ENCODE results near the gene CFAP65.

The CFAP65 gene

DNA sequence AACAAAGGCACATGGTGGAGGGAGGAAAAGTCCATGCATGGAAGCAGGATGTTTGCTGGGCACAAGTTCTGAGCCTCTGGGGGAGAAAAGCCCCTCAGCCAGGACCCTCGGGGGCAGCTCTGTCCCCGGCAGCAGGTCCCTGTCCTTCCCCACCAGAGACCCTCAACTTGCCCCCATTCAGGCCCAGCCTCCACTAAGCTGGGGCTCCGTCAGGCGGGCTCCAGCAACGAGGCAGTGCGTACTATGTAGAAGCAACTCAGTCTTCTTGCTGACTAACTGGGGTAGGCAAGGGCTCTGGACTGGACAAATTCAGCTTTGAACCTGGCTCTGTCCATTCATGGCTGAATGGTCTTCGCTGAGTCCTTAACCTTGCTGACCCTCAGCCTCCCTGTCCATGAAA, 23.0 kb downstream of the CFAP65 start:
- in situ Hi-C loops (cut with HindIII; ENCODE audit: low sequenced_read_pairs) = no loop called here

DNA sequence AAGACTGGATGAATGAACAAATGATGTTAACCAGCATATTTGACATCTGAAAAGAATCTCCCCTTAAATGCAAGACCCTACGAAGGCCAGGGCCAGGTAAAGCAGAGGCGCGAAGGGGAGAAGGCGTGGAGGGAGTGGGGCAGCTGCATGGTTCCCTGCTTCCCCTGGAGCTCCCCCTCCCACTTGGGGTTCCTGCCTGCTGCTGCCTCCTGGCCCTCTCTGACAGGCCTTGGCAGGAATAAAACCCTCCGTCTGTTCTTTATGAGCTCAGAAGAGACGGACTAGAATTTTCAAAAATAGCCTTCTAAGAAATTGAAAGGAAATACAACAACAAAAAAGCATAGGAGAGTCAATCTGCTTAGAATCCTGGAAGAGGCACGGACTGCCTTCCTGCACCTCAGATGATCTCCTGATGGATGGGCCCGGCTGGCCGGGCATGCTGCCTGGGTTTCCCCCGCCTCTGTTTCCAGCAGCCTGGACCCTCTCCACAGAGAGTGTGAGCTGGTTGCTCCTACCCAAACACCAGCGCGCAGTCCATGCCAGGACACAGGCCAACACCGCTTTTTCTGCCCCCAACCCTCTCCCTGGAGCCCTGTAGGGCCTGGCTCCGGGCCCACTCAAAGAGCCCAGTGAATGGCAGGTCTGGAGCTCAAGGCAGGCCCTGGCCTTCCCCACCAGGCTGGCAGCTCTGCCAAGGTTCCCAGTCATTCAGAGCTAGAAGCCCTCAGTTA, 23.9 kb downstream of the CFAP65 start:
- in situ Hi-C loops (cut with HindIII; ENCODE audit: low sequenced_read_pairs) = no loop called here

DNA sequence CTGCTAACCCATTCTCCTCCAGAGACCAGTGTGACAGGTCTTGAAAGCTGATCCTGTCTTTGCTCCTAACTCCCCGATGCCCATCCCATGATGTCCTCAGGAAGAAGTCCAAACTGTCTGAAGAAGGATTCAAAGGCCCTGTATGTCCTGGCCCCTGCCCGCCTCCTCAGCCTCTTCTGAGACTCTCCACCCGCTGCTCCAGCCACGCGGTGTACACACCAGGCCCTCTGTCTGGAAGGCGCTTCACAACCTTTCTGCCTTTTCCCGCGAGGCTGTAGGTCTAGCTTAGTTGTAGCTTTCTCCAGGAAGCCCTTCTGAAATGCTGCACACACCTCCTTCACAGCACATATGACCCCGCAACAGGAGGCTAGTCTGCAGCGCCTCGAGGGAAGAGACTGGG, 24.6 kb downstream of the CFAP65 start:
- in situ Hi-C loops (cut with HindIII; ENCODE audit: low sequenced_read_pairs) = no loop called here

DNA sequence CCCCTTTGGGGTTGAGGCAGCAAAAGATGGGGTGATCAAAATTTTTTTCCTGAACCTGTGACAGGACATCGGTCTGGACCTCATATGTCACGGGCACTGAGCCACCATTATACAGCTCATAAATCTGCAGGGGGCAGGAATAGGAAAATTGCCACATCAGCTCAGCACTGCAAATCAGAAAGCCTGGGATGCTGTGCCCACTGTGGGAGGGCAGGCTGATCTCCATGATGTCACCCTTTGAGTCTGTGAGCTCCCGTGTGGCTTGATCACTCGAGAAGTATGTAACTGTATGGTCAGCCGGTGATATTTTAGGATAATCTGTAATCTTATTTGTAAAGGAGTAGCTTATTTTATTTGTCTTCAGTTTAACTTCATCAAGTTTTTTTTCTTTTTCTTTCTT, 30.4 kb downstream of the CFAP65 start:
- in situ Hi-C loops (cut with HindIII; ENCODE audit: low sequenced_read_pairs) = loop anchor here (5.0 kb wide), 1 partner anchor 41 kb away; no protein-coding TSS in a partner anchor

DNA sequence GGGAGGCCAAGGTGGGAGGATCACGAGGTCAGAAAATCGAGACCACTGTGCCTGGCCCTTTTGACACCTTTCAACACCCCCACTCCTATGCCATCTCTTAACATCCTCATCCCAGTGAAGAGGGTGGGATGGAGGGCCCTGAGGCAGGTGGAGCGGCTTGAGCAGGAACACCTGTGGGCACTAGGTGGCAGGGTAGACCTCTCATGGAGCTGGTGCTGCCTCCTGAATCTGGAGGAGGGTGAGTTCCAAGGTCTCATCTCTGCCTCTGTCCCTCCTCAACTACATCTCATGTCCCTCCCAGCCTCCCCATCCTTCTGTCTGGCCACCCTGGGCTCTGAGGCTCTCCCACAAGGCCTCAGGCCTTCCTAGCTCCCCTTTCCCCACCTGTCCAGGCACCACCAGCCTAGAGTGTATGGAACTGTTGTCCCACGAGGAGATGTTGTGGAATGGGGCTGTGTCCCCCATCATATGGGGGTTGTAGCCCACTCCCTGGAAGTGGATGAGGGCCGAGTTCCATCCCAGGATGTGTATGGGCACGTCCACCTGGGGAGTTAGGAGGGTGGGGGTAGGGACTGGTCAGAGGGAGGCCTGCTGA, 31.1 kb downstream of the CFAP65 start:
- in situ Hi-C loops (cut with HindIII; ENCODE audit: low sequenced_read_pairs) = loop anchor here (5.0 kb wide), 1 partner anchor 42 kb away; no protein-coding TSS in a partner anchor

DNA sequence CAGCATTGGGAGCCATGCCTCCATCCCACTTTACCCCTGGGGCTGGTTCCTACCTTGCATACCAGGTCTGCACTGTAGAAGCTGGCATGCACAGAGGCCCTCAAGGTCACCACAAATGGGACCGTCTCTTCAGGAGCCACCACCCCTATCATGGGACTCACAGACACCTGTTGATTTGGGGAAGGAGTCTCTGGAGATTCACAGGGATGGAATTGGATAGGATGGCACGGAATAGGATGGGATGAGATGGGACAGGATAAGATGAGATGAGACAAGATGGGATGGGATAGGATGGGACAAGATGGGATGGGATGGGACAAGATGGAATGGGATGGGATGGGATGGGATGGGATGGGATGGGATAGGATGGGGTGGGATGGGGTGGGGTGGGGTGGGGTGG, 32.0 kb downstream of the CFAP65 start:
- in situ Hi-C loops (cut with HindIII; ENCODE audit: low sequenced_read_pairs) = no loop called here

DNA sequence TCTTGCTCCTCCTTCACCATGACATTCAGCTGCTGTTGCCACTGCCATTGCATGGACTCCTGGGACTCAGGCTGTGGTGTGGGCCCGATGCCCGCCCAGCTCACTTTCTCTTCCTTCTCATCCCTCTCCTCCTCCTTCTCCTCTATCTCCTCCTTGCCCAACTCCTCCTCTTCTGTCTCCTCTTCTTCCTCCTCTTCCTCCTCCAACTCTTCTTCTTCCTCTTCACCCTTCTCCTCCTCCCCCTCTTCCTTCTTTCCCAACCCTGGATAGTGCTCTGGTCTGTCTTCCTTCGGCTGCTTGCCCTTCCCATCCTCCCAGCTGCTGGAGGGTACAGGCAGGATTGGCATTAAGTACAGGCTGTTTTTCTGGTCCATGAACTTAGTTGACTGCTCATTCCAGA, 37.3 kb downstream of the CFAP65 start:
- in situ Hi-C loops (cut with HindIII; ENCODE audit: low sequenced_read_pairs) = no loop called here

DNA sequence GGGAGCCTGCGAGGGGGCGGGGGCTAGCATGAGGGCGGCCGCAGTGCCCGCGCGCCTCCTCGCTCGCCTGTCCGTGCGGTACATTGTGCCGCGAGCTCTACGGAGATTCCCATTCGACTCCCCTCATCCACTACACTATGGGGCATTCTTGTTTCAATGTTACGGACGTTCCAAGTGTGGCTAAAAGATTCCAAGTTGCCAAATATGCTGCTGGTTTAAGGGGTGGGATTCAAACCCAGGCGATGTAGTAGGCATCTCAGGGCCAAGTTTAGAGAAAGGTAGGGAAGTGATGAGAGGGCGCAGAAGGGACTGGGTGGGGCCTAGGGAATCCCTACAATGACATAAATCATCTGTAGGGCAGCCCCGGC, 38.1 kb downstream of the CFAP65 start:
- in situ Hi-C loops (cut with HindIII; ENCODE audit: low sequenced_read_pairs) = no loop called here

DNA sequence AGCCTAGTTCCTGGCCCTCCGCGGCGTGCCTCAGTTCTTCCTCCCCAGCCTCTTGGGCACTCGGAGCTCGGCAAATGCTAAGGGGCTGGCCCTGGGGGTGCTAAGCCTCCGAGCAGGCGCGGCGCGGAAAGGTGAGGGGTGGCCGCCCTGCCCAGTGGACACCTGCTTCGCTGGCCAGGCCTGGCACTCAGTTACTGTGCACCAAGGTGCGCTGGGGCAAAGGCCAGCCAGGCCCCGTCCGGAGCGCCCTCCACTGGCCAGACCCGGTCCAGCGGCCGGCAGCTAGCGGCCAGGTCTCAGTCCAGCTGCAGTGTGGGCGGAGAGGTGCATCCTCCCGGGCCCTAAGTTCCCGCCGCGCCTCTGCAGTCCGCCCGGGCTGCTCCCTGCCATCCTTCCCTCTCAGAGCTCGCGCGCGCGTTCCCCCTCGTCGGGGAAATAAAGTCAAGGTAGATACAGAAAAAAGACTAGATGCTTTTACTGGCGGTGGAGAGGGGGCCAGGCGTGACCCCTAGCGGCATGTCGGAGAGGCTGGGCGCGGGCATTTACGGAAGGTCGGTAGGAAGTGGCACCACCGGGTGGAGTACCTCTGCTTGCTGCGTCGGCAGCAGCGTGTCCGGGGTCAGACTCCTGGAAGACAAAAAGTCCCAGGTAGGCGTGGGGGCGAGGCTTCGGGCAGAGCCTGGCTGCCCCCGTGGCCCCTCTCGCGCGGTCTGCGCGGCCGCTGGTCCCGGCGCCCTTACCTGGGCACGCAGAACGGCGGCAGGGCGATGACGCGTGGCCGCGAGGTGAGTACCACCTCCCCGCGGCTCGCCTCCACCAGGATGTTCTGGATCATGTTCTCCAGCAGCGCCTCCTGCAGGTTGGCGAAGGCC, 38.7 kb downstream of the CFAP65 start:
- in situ Hi-C loops (cut with HindIII; ENCODE audit: low sequenced_read_pairs) = no loop called here

DNA sequence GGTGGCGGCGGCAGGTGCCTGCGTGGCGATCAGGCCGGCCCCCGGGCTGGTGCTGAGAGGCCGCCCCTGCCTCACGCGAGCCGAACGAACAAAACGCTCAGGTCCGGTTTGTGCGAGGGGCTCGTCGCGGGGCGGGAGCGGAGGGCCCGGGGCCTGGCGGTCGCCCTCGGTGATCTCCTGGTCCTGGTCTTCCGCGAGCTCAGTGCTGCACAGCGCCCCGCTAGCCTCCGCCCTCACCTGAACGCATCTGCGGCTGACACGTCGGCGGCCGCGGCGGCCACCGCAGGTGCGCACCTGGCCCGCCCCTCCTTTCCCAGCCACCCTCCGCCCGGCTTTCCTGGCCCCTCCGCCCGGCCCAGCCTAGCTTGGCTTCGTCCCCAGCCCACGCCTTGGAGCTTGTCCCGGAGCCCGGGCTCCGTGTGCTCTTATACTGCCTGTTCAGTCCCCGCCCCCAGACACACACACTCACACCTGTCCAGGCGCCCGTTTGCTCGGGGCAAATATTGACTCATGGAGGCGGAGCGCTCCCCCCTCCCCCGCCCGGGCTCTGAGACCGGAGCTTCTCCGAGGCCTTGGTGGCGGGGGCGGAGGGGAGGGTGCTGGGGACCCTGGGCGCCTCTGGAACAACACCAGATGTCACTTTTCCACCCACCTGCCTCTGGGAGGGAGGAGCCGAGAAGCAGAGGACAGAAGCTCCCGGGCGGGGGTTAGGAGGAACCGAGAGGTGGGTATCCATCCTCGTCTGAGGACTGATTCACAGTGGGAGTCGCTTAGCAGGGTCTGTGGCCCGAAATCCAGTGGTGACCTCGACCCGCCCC, 39.5 kb downstream of the CFAP65 start:
- in situ Hi-C loops (cut with HindIII; ENCODE audit: low sequenced_read_pairs) = no loop called here

DNA sequence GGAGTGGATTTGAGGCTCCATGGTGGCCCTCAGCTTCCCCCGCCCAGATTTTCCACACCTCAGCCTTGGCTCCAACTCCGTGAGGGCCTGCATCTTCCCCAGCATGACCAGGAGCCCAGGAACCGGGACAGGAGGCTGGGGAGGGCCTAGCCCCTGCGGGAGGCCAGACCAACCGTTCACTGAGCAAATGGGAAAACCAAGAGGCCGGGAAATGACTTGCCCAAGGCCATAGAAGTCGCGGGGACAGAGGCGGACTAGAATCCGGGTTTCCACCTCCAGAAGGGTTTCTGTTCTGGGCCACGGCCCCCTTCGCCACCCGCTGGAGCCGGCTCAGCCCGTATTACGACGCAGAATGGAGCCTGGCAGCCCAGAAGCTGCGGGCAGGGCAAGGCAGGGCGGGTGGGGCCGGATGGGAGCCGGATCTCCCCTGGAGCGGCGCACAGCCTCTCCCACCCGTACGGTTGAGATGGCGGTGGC, 40.2 kb downstream of the CFAP65 start:
- in situ Hi-C loops (cut with HindIII; ENCODE audit: low sequenced_read_pairs) = no loop called here

DNA sequence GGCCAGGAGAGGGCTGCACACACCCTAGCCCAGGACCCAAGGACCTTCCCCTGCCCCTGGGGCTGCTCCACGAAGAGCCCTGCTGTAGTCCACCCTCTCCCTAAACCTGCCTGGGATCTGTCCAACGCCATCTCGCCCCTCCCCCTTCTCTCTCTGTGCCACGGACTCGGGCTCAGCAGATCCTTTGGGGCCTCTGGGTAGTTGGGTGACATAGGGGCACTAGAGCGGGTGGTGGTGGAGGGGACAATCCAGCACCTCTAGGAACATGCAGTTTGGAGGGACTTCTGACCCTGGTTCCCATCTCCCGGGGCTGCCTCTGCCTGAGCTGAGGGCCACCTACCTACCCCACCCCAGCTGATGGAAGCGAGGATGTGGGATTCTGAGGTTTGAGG, 40.8 kb downstream of the CFAP65 start:
- in situ Hi-C loops (cut with HindIII; ENCODE audit: low sequenced_read_pairs) = no loop called here

DNA sequence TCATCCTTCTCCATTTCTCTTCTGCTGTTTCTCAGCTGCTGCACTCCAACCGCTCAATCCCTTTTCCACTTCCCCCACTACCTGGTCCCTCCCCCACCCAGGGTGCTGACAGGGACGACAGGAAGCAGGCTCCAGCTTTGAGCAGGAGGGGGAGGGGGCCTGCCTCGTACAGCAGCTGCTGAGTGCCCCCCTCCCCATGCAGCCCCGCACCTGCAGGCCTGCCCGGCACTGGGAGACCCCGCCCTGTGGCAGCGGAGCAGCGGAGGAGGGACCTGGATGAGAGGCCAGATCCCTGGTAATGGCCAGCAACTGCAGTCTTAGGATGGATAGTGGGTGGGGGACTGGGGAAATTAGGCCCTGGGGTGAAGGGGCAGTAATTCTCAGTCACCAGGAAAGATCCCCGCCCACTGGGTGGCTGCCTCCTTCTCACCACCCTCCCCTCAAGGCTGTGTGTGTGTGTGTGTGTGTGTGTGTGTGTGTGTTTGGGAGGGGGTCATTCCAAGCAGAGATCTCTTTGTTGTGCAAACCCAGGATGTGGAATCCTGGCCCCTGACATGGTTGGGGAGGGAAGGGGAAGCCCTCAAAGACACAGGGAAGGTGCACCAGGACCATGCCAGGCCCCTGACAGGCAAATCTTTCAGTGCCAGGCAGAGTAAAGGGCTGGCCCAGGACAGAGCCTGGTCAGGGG, 41.3 kb downstream of the CFAP65 start:
- in situ Hi-C loops (cut with HindIII; ENCODE audit: low sequenced_read_pairs) = no loop called here

DNA sequence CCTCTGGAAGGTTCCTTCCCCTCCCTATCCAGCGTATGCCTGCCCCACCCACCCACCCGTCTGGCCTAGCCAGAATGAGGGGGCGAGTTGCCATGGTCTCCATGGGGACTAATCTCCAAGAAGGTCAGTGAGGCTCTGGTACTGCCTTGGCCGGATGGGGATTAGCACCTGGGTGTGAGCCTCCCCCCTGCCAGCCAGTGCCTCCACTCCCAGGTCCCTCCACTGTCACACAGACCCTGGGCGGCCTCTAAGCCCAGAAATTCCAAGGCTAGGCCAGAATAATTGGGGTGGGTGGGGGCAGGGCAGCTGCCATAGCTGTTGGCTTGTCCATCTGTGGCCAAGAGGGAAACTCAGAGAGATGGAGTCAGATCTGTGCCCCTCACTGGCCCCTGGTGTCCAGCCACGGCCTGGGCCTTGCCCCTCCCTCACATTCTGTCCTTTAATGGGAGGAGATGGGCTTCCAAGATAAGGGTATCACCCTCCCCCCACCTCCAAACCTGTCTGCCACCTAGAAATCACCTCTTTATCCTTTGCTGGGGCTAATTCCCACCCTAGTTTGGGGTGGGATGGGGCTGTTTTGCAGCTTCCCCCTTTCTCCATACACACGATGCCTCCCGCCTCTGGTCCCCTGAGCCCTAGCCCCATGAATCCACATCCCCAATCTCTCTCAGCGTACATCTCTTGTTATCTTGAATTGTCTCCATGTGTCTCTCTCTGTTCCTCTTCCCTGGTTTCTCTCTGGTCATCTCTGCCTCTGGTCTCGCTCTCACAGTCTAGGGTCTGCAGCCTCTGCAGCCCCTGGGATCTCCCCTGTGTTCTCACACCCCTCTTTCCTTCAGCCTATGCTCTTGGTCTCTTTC, 42.1 kb downstream of the CFAP65 start:
- in situ Hi-C loops (cut with HindIII; ENCODE audit: low sequenced_read_pairs) = no loop called here

DNA sequence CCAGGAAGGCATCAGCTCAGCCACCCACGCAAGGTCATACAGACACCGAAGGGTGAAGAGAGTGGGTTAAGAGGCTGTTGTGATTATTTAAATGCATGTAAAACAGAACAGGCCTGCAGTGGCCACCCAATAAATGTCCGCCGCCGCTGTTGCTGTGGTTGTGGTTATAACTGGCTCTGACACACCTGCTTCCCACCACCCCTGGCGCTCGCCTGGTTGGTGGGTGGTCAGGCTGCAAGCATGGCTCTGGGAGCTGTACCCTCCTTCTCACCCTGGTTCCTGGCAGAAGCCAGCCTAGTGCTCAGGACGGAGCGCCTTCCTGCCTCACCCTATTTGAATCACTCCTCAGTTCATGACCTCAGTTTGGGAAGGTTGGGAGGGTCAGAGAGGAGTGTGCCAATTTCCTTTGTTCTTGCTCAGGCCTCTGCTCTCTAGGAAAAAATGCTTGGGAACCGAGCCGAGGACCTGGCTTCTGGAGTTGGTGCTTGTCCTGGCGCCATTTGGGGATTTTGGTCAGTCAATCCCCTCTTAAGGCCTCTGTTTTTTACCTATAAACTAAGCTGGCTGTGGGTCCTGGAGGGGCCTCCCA, 42.8 kb downstream of the CFAP65 start:
- in situ Hi-C loops (cut with HindIII; ENCODE audit: low sequenced_read_pairs) = no loop called here

DNA sequence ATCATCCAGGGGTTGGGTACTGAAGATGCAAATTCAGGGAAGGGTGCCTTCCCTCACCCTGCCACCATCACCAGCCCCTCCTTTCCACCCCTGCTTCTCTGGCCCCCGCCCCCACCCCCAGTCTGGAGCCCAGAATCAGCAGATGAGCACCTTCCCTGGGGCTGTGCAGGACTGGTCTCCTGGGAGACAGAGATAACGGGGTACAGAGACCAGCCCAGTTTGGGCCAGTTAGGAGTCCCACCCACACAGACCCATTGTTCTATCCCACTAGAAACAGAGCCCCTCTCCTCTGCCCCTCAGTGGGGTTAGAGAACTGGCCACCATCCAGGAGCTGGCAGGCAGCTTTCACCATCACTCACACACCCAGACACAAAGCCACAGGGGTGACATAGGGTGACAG, 43.6 kb downstream of the CFAP65 start:
- in situ Hi-C loops (cut with HindIII; ENCODE audit: low sequenced_read_pairs) = no loop called here

DNA sequence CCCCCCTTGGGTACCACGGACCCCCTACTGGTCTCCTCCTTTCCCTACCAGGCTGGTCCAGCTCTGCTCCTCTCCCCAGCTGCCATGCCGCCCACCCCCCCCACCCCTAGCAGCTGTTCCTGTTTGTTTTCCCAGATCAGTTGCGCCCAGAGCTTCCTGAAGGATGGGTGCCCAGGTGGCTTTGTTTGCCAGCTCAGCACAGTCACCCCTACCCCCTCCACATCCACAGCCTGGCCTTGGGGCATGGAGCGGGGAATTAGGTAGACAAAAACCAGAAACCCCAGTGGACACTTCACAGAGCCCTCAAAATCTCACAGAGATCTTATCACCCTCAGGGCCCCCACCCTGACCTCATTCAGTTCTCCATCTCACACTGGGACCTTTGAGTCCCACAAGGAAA, 44.4 kb downstream of the CFAP65 start:
- in situ Hi-C loops (cut with HindIII; ENCODE audit: low sequenced_read_pairs) = no loop called here

DNA sequence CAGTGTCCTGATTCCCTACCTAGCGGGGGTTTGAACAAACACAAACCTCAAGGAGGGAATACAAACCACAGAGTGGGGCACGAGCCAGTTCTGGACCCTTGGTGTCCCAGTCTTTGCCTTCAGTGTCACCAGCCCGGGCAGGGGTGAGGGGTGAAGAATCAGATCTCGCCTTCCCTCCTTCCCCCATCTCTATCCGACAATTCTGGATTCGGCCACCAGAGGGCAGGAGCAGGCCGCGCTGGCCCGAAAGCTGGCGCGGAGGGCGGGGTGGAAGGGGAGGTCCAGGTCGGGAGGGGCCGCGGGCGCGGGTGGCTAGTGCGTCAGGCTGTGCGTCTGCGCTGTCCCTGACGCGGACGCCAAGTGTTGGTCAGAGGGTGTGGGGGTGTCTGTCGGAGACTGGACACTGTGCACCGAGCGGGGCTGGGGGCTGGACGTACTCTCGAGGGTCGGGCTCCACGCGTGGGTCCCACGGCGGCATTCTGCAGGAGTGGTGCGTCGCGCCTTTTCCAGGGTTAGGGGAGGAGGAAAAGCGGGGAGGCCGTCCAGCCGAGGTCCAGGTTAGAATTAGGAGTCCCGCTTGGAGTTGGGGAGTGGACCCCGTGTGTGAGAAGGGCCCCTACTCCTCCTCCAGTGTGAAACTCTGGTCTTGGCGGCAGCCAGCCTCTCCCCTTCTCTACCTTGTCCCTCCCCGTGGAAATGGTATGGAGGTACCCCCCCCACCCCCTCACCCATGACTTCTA, 45.2 kb downstream of the CFAP65 start:
- in situ Hi-C loops (cut with HindIII; ENCODE audit: low sequenced_read_pairs) = no loop called here

All from endothelial cell of hepatic sinusoid (primary cell).